ENCODE data around the gene HEMK1. TPM values are rescaled to one million over a fixed set of nuclear protein-coding genes. Genes with fewer than 3 reads are reported as not detected.

Gene HEMK1
- total and polyA plus RNA-seq, 2 donors (not counting 3 experiments of a cell fraction or from before 2014, with no cell fraction given): 14.2 to 15.2 TPM

- Histone ChIP-seq H4K20me1 (replicated peaks; ENCODE audit: control insufficient read depth, extremely low read depth, insufficient read depth, low read length) (no peaks in the 10 kb centered on the region), H3K79me2 (ENCODE audit: control insufficient read depth, insufficient read depth, low read length) (no peaks in the 10 kb centered on the region), H3K4me3 (replicated peaks in 1 of 3; ENCODE audit: insufficient read depth in 1 of 3, low read depth in 1 of 3, low read length in 3 of 3) (no peak overlapping the region), H3K9me1 (replicated peaks; ENCODE audit: control insufficient read depth, extremely low read depth, insufficient read depth, low read length) (no peaks in the 10 kb centered on the region), H3K4me2 (ENCODE audit: insufficient read depth, low read length) (no peak overlapping the region), H3K9me3 (replicated peaks; ENCODE audit: control insufficient read depth, insufficient read depth, low read length) (no peaks in the 10 kb centered on the region), H2AFZ (ENCODE audit: low read depth, low read length) (no peak overlapping the region), H3K27me3 (ENCODE audit: control insufficient read depth in 2 of 2, insufficient read depth in 2 of 2, low read length in 2 of 2) (peaks cover 0 to 2% of the 10 kb centered on the region in 2 experiments), H3K27ac (ENCODE audit: insufficient read depth, low read depth, low read length) (no peak overlapping the region), H3K4me1 (ENCODE audit: control insufficient read depth, extremely low read depth, insufficient read depth, low read length) (peaks cover 10% of the 10 kb centered on the region), H3K36me3 (ENCODE audit: control insufficient read depth in 2 of 2, extremely low read depth in 1 of 2, insufficient read depth in 2 of 2, low read length in 2 of 2) (no peaks in the 10 kb centered on the region), H3K9ac (replicated peaks; ENCODE audit: extremely low read depth, insufficient read depth, low read length) (no peak overlapping the region)
- BruUV-seq (replicated peaks): no TSS peak
- no peak for DNase-seq (ENCODE audit: low read depth, low spot score)
- TF ChIP-seq POLR2AphosphoS5 (IDR thresholded peaks at IDR 0.05; ENCODE audit: insufficient read depth, low read depth, low read length) (no peak), MAX (IDR thresholded peaks at IDR 0.05; ENCODE audit: insufficient read depth, insufficient read length) (no peak), GATA2 (IDR thresholded peaks at IDR 0.05; ENCODE audit: insufficient read depth, insufficient read length, low read depth, low read length) (no peak), MYC (IDR thresholded peaks at IDR 0.05; ENCODE audit: low read depth, low read length) (no peak), EZH2 (IDR thresholded peaks at IDR 0.05; ENCODE audit: borderline replicate concordance, low read depth, low read length, severe bottlenecking) (no peak), JUN (IDR thresholded peaks at IDR 0.05; ENCODE audit: borderline replicate concordance, insufficient read depth, insufficient read length, low read depth) (no peak), POLR2A (IDR thresholded peaks at IDR 0.05; ENCODE audit: low read depth, low read length) (no peak), FOS (IDR thresholded peaks at IDR 0.05; ENCODE audit: borderline replicate concordance, insufficient read depth, low read length) (no peak)
- TF ChIP-seq, protein P1, sequence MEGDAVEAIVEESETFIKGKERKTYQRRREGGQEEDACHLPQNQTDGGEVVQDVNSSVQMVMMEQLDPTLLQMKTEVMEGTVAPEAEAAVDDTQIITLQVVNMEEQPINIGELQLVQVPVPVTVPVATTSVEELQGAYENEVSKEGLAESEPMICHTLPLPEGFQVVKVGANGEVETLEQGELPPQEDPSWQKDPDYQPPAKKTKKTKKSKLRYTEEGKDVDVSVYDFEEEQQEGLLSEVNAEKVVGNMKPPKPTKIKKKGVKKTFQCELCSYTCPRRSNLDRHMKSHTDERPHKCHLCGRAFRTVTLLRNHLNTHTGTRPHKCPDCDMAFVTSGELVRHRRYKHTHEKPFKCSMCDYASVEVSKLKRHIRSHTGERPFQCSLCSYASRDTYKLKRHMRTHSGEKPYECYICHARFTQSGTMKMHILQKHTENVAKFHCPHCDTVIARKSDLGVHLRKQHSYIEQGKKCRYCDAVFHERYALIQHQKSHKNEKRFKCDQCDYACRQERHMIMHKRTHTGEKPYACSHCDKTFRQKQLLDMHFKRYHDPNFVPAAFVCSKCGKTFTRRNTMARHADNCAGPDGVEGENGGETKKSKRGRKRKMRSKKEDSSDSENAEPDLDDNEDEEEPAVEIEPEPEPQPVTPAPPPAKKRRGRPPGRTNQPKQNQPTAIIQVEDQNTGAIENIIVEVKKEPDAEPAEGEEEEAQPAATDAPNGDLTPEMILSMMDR (IDR thresholded peaks at IDR 0.05; ENCODE audit: extremely low read depth in 1 of 2, insufficient read depth in 1 of 2, low read depth in 1 of 2, low read length in 2 of 2): no peak
- POLR2A ChIA-PET: no interaction called here
- dilution Hi-C loops (cut with MboI; ENCODE audit: extremely low pct_ligation_motif_present, low sequenced_read_pairs) (no loop called here), intact Hi-C loops (cut with micrococcal nuclease) (no loop called here)
- CTCF ChIA-PET: no interaction called here
- FAIRE-seq: no peak
Measured at GRCh38 chr3:50599716-50600118, 30.4 kb downstream of the HEMK1 start.
